Mesothelial cell of epicardium (in vitro differentiated cells): ENCODE data around the gene FN3K. TPM values are rescaled to one million over a fixed set of nuclear protein-coding genes. Genes with fewer than 3 reads are reported as not detected.
A peak's percentile ranks its signal among the peaks of the same experiment; 100 is the strongest.

Experiments
- DNase-seq, 2 experiments: peaks; one replicate each; pipeline ENCODE4 v3.0.0; 2021; ENCODE audit warnings: low spot score in 2 of 2; ENCODE audit not compliant: unreplicated experiment in 2 of 2
- H3K27ac Mint-ChIP-seq: 2 replicates; pipeline ENCODE4 v1.8.0; 2021; ENCODE audit warnings: mixed read lengths
- H3K27me3 Mint-ChIP-seq: 2 replicates; pipeline ENCODE4 v1.8.0; 2021; ENCODE audit warnings: low read depth, mixed read lengths
- H3K36me3 Mint-ChIP-seq: 2 replicates; pipeline ENCODE4 v1.8.0; 2021; ENCODE audit warnings: mixed read lengths
- H3K4me1 Mint-ChIP-seq: 2 replicates; pipeline ENCODE4 v1.8.0; 2021; ENCODE audit warnings: mixed read lengths
- H3K4me3 Mint-ChIP-seq: 2 replicates; pipeline ENCODE4 v1.8.0; 2021; ENCODE audit warnings: mild to moderate bottlenecking, moderate library complexity, mixed read lengths
- H3K9me3 Mint-ChIP-seq: 2 replicates; pipeline ENCODE4 v1.8.0; 2021; ENCODE audit warnings: mixed read lengths
- CTCF ChIP-seq: fragments of 200-600 bp; sonication (generic); IDR thresholded peaks from one replicate; pipeline ENCODE4 v1.5.0; 2021; ENCODE audit warnings: antibody characterized with exemption; ENCODE audit not compliant: unreplicated experiment
- total RNA-seq: library from RNA; stranded (reverse); gene quantifications from 3 replicates; pipeline ENCODE4 v1.2.1, GENCODE V29; 2021

The FN3K gene
- total RNA-seq, 1 donor from 2014 or later: 33.0 TPM

- Mint-ChIP-seq H3K27ac (no peak overlapping the region), H3K4me3 (peak overlapping the region; percentile 81), H3K9me3 (peaks cover 4% of the 10 kb centered on the region), H3K36me3 (peaks cover 11% of the 10 kb centered on the region), H3K27me3 (peaks cover 18% of the 10 kb centered on the region), H3K4me1 (peaks cover 19% of the 10 kb centered on the region)
- DNase-seq: no peak
- no peak for TF ChIP-seq CTCF
These were observed 35.9 kb upstream of the FN3K start for GRCh38 chr17:82699551-82699950.

GRCh38 chr17:82702231-82702927 is 33.0 kb upstream of the FN3K start:
- H3K9me3 Mint-ChIP-seq: no peaks in the 10 kb centered on the region
- H3K27me3 Mint-ChIP-seq: peaks cover 4% of the 10 kb centered on the region
- no peaks in the 10 kb centered on the region for H3K36me3 Mint-ChIP-seq
- no peak overlapping the region for H3K4me3 Mint-ChIP-seq
- peak overlapping the region; percentile 53 for H3K27ac Mint-ChIP-seq
- TF ChIP-seq CTCF: no peak
- peaks cover 12% of the 10 kb centered on the region for H3K4me1 Mint-ChIP-seq
- no peak for DNase-seq

DNA sequence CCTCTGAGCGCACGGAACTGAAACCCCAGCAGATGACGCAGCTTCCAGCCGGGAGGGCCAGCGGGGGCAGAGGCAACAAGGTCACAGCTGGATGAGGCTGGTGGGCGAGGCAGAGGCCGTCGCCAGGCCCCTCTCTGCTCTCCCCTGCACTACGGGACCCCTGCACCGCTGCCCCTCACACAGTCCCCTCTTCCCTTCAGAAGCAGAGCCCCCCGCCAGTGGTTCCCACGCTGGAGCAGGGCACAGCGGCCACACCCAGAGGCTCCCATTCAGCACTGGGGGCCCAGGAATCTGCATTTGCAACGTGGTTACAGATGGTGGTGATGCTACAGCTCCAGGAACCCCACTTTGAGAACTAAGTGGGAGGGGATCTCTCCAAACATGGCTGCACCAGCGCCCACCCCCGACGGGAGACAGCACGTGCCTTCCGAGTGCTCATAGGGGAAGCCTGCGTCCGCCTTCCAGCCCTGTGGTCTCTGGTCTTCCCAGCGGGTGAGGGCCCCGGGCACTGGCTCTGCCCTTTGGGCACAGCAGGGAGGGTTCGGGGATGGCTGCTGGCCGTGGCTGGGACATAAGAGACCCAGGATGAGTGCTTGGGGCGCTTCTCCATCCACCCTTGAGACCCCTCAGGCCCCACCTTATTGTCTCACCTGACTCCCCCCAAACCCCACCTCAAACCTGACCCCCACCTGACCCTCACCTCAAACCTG is 32.2 kb upstream of the FN3K start:
- Mint-ChIP-seq H3K27ac (no peak overlapping the region), H3K9me3 (no peaks in the 10 kb centered on the region), H3K4me1 (peaks cover 12% of the 10 kb centered on the region), H3K27me3 (peaks cover 3% of the 10 kb centered on the region), H3K4me3 (no peak overlapping the region), H3K36me3 (no peaks in the 10 kb centered on the region)
- TF ChIP-seq CTCF: no peak
- no peak for DNase-seq

- no peak for TF ChIP-seq CTCF
- H3K4me3 Mint-ChIP-seq: no peak overlapping the region
- no peak overlapping the region for H3K27ac Mint-ChIP-seq
- no peak for DNase-seq
- no peaks in the 10 kb centered on the region for H3K36me3 Mint-ChIP-seq
- peaks cover 11% of the 10 kb centered on the region for H3K4me1 Mint-ChIP-seq
- no peaks in the 10 kb centered on the region for H3K9me3 Mint-ChIP-seq
- peaks cover 3% of the 10 kb centered on the region for H3K27me3 Mint-ChIP-seq
These were observed 31.2 kb upstream of the FN3K start for GRCh38 chr17:82703935-82704865.

- no peak for TF ChIP-seq CTCF
- Mint-ChIP-seq H3K27ac (no peak overlapping the region), H3K4me1 (peaks cover 8% of the 10 kb centered on the region), H3K27me3 (no peaks in the 10 kb centered on the region), H3K36me3 (no peaks in the 10 kb centered on the region), H3K9me3 (no peaks in the 10 kb centered on the region), H3K4me3 (no peak overlapping the region)
- DNase-seq: no peak
These were observed 30.5 kb upstream of the FN3K start for GRCh38 chr17:82704886-82705285.
